LNCaP clone FGC (cell line): ENCODE results near the gene GGT6.
A peak's percentile ranks its signal among the peaks of the same experiment; 100 is the strongest.

Experiments used
- DNase-seq: peaks from one replicate; pipeline ENCODE4 v3.0.0-alpha.2; 2011; ENCODE audit warnings: low read depth
- H3K4me3 ChIP-seq: 2 replicates; pipeline ENCODE4 v1.5.1; 2011; ENCODE audit warnings: mild to moderate bottlenecking, low read depth, low read length, control low read depth
- CTCF ChIP-seq: IDR thresholded peaks from 2 replicates; pipeline ENCODE4 v1.5.1; 2012; ENCODE audit warnings: mild to moderate bottlenecking; ENCODE audit not compliant: control insufficient read depth, insufficient read depth; ENCODE audit errors: extremely low read depth

GGT6 gene

DNA sequence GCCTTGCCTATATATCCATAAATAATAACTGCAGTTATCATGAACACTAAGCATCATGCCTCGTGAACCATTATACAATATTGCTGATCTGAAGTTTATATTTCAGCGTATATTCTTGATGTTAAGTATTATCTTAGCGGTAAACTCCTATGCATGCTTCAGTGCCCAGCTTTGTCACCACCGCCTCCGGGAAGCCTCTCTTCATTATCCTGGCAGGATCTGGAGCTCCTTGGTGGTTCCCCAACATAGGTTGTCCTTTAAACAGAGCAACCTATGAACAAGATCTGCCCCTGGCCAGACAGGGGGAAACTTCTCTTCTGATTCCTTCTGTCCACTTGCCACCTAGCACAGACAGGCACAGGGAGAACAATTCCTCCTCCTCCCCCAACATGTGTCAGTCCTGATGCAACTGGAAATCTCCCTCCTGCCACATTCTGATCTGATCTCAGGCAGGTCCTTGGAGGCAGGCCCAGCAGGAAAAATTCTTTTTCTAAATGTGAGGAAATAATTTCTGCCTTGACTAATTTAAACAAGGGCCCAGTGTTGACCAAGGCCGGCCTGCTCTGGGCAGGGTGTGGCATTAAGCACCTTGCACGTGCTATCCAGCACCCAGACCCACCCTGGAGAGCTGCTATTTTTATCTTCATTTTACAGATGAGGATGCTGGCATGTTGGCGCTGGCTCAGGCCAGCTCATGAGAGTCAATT lies 39.3 kb downstream of the GGT6 start:
- H3K4me3 ChIP-seq: no peak overlapping the region
- no peak for TF ChIP-seq CTCF
- DNase-seq: peak; percentile 13

GRCh38 chr17:4520060-4520893 lies 40.1 kb downstream of the GGT6 start:
- H3K4me3 ChIP-seq: no peak overlapping the region
- DNase-seq: no peak
- no peak for TF ChIP-seq CTCF

- H3K4me3 ChIP-seq: no peak overlapping the region
- DNase-seq: no peak
- TF ChIP-seq CTCF: no peak
Measured at GRCh38 chr17:4519361-4519788, 41.0 kb downstream of the GGT6 start.

DNA sequence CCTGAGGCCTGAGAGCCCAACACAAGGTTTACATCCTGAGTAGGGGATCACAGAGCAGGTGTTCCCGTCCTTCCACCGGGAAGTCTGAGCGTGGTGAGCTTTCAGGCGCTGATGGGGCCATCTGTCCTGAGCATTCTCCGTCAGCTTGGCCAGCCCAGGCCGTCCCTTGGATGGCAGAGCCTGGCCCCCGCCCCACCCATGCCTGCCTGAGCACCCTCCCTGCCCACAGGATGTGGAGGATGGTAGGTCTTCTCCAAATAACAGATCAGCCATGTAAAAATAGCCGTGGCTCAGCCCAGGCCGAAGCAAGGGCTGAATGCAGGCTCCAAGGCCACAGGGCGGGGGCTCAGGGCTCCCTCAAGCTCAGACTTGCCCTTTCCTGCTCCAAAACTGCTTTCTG lies 41.5 kb downstream of the GGT6 start:
- no peak for TF ChIP-seq CTCF
- no peak for DNase-seq
- no peak overlapping the region for H3K4me3 ChIP-seq

DNA sequence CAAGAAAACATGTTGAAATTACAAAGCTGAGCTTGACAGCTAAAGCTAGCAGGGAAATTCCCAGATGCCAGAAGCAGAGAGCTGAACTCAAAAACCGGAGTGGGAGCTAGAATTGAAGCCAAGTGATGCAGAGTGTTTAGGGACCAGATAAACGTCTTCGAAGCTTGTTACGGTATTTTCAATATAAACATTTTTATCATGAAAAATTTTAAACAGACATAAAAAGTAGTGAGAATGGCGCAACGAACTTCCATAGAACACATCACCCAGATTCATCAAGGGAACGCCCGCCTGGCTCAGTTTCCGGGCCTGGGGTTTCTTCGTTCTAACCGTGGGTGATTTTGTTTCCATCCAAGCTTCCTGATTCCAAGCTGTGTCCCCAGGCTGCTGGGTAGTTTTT lies 43.6 kb downstream of the GGT6 start:
- no peak for DNase-seq
- no peak for TF ChIP-seq CTCF
- H3K4me3 ChIP-seq: no peak overlapping the region

DNA sequence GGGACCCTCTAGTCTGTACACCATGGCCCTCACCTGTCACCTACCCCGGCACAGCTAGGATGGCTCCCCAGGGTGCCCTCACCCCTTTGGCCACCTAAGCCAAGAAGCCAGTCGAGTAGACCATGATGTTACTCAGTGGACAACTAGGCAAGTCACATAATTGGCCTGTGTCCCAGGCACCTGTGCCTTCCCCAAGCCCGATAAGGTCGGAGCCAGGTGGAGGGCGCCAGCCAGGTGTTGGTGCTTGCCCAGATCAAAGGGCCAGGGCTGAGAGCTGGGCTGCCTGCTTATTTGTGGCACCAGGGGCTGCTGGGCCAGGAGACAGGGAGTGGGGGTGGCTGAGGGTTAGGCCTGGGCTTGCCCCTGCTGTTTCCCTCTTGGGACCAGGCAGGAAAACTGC lies 44.9 kb downstream of the GGT6 start:
- no peak for DNase-seq
- no peak for TF ChIP-seq CTCF
- H3K4me3 ChIP-seq: no peak overlapping the region
